Peyer's patch (tissue), 4 donors: ENCODE measurements around the gene OS9.

Experiments
- CTCF ChIP-seq, 6 experiments: fragments of 450-650 bp in 4 of 6; fragments of 200-600 bp in 2 of 6; sonication (generic) in 1 of 6; IDR thresholded peaks; one replicate each; pipeline ENCODE4 v1.5.1; 2017 to 2019; ENCODE audit warnings: antibody characterized with exemption in 6 of 6, mild to moderate bottlenecking in 3 of 6, moderate library complexity in 1 of 6
- POLR2A ChIP-seq, 2 donors: fragments of 450-650 bp; IDR thresholded peaks; one replicate each; pipeline ENCODE4 v1.5.1; 2017; ENCODE audit warnings: antibody characterized with exemption in 2 of 2, mild to moderate bottlenecking in 2 of 2, moderate library complexity in 2 of 2

- TF ChIP-seq CTCF (IDR thresholded peaks at IDR 0.05) (no peak), POLR2A (IDR thresholded peaks at IDR 0.05) (no peak)
Observed at GRCh38 chr12:57729321-57729844, 35.5 kb downstream of the OS9 start.
